Naive B cell (primary cell): ENCODE results near the gene EHD1. TPM values are rescaled to one million over a fixed set of nuclear protein-coding genes. Genes with fewer than 3 reads are reported as not detected.

Source experiments
- ATAC-seq, 2 donors: fragments of 150-1000 bp; cut with Tn5 transposase; 2 replicates each; pipeline ENCODE4 v1.10.0; 2021; ENCODE audit warnings: low read depth in 2 of 2, mild to moderate bottlenecking in 2 of 2, moderate library complexity in 2 of 2
- DNase-seq: peaks from one replicate; pipeline ENCODE4 v3.0.0; 2022
- H3K27ac Mint-ChIP-seq, 6 donors: one replicate each; pipeline ENCODE4 v1.8.0; 2020 to 2022; ENCODE audit warnings: mild to moderate bottlenecking in 6 of 6, mixed read lengths in 6 of 6, moderate library complexity in 5 of 6, inconsistent platforms in 2 of 6
- H3K27me3 Mint-ChIP-seq, 3 donors: one replicate each; pipeline ENCODE4 v1.8.0; 2021 to 2022; ENCODE audit warnings: mixed read lengths in 3 of 3, mild to moderate bottlenecking in 1 of 3
- H3K36me3 Mint-ChIP-seq, 2 donors: one replicate each; pipeline ENCODE4 v1.8.0; 2020 to 2022; ENCODE audit warnings: mixed read lengths in 2 of 2, inconsistent platforms in 1 of 2, mild to moderate bottlenecking in 1 of 2
- H3K4me1 Mint-ChIP-seq, 3 donors: one replicate each; pipeline ENCODE4 v1.8.0; 2020 to 2022; ENCODE audit warnings: mixed read lengths in 3 of 3, inconsistent platforms in 1 of 3, mild to moderate bottlenecking in 1 of 3, moderate library complexity in 1 of 3
- H3K4me3 Mint-ChIP-seq, 8 donors: one replicate each; pipeline ENCODE4 v1.8.0; 2020 to 2022; ENCODE audit warnings: mild to moderate bottlenecking in 8 of 8, mixed read lengths in 8 of 8, moderate library complexity in 8 of 8, inconsistent platforms in 2 of 8
- H3K9me3 Mint-ChIP-seq, 7 donors: one replicate each; pipeline ENCODE4 v1.8.0; 2020 to 2022; ENCODE audit warnings: mixed read lengths in 7 of 7, mild to moderate bottlenecking in 5 of 7, inconsistent platforms in 2 of 7, moderate library complexity in 1 of 7
- polyA plus RNA-seq, 6 donors: library from polyadenylated mRNA; unstranded; fragments of 300-500 nt; fragmentation: Illumina TruSeq; gene quantifications; one replicate each; pipeline ENCODE4 v1.2.3, GENCODE V29; 2021; ENCODE audit warnings: low read depth in 6 of 6

Gene EHD1
- 100 to 1,000 TPM in 2 of 6 donors, 10 to 100 TPM in 4; 65.3 to 119 (median 90.7) TPM for polyA plus RNA-seq

DNA sequence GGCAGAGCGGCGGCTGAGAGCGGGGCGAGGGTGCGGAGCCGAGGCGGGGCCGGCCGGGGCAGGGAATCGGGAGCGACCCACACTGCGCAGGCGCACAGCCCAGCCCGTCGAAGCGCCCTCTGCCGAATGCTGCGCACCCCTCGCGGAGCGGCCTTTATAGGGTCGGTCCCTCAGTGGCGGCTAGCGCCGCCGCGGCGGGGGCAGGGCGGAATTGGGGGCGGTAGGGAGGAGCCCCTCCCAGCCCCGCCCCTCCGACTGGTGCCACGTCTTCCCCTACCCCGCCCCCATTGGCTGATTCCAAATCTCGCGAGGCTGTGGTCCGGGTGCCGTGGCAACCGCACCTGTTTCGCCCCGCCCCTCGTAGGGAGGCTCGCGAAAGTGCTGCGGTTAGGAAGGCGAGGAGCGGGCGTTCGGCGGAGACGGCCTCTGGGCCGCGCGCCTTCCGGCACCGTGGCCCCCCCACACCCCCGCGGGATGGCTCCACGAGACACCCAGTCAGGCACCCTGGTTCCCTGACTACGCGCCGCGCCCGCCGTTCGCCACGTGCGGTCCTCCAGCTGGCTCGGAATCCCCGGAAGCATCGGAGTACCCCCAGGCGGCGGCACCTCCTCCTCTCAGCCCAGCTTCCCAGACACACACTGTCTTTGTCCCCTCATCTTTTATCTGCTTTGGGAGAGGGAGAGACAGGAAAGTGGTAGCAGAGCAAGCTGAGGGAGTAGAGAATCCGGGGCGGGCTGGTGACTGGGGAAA, at the start of gene EHD1:
TSS of gene EHD1 (minus strand) at position 128 of the 750 bp plus-strand sequence. CDS start 157 bp downstream, outside the sequence.
- Mint-ChIP-seq H3K9me3 (no peaks in the 10 kb centered on the region), H3K36me3 (no peaks in the 10 kb centered on the region), H3K4me3 (peak within 1 kb of the TSS; percentile 89 to 99 (median 97)), H3K27me3 (no peaks in the 10 kb centered on the region), H3K4me1 (peaks cover 60 to 63% (median 63%) of the 10 kb centered on the region in 3 donors), H3K27ac (peak within 1 kb of the TSS; percentile 96 to 99 (median 98))
- peak; percentile 100 for DNase-seq
- ATAC-seq: peak; percentile 76 to 80

- no peaks in the 10 kb centered on the region for H3K27me3 Mint-ChIP-seq
- H3K4me3 Mint-ChIP-seq: peak overlapping the region in 6 of 8 donors; percentile 55 to 87 (median 70)
- peaks cover 15 to 27% (median 19%) of the 10 kb centered on the region in 3 donors for H3K4me1 Mint-ChIP-seq
- no peak overlapping the region for H3K27ac Mint-ChIP-seq
- no peaks in the 10 kb centered on the region for H3K9me3 Mint-ChIP-seq
- H3K36me3 Mint-ChIP-seq: peaks cover 7% of the 10 kb centered on the region in 2 donors
- DNase-seq (no peak), ATAC-seq (no peak)
These were observed 48.3 kb upstream of the EHD1 start for GRCh38 chr11:64926689-64927088.

DNA sequence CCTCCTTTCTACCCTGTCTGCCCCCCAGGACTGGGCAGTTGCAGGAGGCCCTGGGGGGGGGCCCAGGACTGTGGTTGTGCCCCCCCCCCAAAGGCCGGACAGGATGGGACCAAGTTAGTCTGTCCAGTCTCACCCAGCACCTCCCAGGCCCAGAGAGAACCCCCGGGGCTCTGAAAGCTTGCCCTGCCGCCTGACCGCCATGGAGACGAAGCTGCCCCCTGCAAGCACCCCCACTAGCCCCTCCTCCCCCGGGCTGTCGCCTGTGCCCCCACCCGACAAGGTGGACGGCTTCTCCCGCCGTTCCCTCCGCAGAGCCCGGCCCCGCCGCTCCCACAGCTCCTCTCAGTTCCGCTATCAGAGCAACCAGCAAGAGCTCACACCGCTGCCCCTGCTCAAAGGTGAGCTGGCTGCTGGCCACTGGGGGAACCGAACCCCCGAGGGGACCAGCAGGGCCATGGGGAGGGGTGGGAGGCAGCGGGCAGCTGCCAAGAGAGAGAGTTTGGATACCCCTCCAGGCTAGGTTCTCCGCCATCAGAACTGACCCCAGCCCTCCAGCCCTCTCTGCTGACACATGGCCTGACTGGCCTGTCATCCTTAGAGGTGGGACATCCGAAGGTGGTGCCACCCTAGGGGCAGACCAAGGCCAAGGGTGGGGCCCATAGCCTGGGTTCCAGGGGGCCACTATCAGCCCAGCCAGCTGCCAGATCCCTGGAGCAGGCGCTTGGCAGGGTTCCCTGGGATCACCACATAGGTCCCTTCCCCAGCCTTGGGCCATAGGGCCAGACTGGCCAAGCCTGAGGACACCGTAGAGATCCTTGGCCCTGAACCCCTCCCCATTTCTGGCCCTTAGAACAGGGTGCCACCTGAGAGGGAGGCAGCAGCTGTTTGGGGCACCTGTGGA, 47.4 kb upstream of the EHD1 start:
- Mint-ChIP-seq H3K27me3 (no peaks in the 10 kb centered on the region), H3K27ac (peak overlapping the region in 3 of 6 donors; percentile 12 to 97 (median 49)), H3K9me3 (no peaks in the 10 kb centered on the region), H3K4me3 (peak overlapping the region; percentile 87 to 100 (median 94)), H3K4me1 (peaks cover 15 to 27% (median 19%) of the 10 kb centered on the region in 3 donors), H3K36me3 (peaks cover 3 to 7% of the 10 kb centered on the region in 2 donors)
- ATAC-seq (no peak), DNase-seq (no peak)

GRCh38 chr11:64924910-64925284, 46.5 kb upstream of the EHD1 start:
- Mint-ChIP-seq H3K27ac (peak overlapping the region; percentile 49 to 100 (median 74)), H3K4me3 (peak overlapping the region; percentile 87 to 100 (median 94)), H3K27me3 (no peaks in the 10 kb centered on the region), H3K36me3 (peaks cover 0 to 7% of the 10 kb centered on the region in 2 donors), H3K4me1 (peaks cover 15 to 27% (median 19%) of the 10 kb centered on the region in 3 donors), H3K9me3 (no peaks in the 10 kb centered on the region)
- ATAC-seq: peak in 1 of 2 donors; percentile 30
- no peak for DNase-seq

- ATAC-seq: peak; percentile 90 to 91
- H3K4me3 Mint-ChIP-seq: peak within 1 kb of the TSS; percentile 87 to 100 (median 96)
These were observed 45.8 kb upstream of the EHD1 start, which contains the start of gene PPP2R5B for GRCh38 chr11:64923944-64924909. TSS of gene PPP2R5B (plus strand) at chr11:64924689. CDS start at chr11:64925735, 1,046 bp downstream.

DNA sequence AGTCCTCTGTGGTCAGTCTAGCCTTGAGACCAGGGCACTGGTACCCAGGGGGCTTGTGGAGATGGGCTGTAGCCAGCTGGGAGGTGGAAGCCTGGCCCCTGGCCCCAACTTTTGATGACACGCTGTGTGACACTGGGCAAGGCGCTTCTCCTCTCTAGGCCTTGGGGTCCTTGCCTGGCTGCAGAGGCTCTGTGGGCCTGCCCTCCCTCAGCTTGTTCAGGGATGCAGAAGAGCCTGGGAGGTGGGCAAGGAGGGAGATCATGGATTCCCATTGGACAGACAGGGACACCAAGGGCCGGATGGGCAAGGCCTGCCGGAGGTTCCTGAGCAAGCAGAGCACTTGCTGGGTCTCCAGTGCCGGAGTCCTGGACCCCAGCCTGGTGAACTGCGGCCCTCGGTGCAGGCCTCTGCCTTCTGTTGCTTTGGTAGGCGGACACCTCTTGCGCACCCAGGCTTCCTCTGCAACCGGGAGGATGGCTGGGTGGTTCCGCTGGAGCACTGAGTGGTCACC, 44.8 kb upstream of the EHD1 start:
- H3K27ac Mint-ChIP-seq: peak overlapping the region in 1 of 6 donors; percentile 98
- peaks cover 15 to 27% (median 19%) of the 10 kb centered on the region in 3 donors for H3K4me1 Mint-ChIP-seq
- DNase-seq (no peak), ATAC-seq (no peak)
- no peaks in the 10 kb centered on the region for H3K27me3 Mint-ChIP-seq
- H3K36me3 Mint-ChIP-seq: peaks cover 0 to 6% of the 10 kb centered on the region in 2 donors
- no peaks in the 10 kb centered on the region for H3K9me3 Mint-ChIP-seq
- peak overlapping the region in 6 of 8 donors; percentile 36 to 99 (median 92) for H3K4me3 Mint-ChIP-seq

More at GRCh38 chr11:64923944-64924909, 45.8 kb upstream of the EHD1 start, which contains the start of gene PPP2R5B:
- Mint-ChIP-seq H3K36me3 (peaks cover 0 to 7% of the 10 kb centered on the region in 2 donors), H3K9me3 (no peaks in the 10 kb centered on the region), H3K27ac (peak within 1 kb of the TSS; percentile 97 to 100 (median 98)), H3K4me1 (peaks cover 15 to 27% (median 19%) of the 10 kb centered on the region in 3 donors), H3K27me3 (no peaks in the 10 kb centered on the region)
- peak; percentile 87 for DNase-seq

- no peak for DNase-seq
- H3K4me3 Mint-ChIP-seq: peak overlapping the region in 2 of 8 donors; percentile 30 to 74
- H3K36me3 Mint-ChIP-seq: no peaks in the 10 kb centered on the region
- no peaks in the 10 kb centered on the region for H3K9me3 Mint-ChIP-seq
- peak overlapping the region in 1 of 6 donors; percentile 78 for H3K27ac Mint-ChIP-seq
- peaks cover 25 to 41% (median 33%) of the 10 kb centered on the region in 3 donors for H3K4me1 Mint-ChIP-seq
- no peaks in the 10 kb centered on the region for H3K27me3 Mint-ChIP-seq
- no peak for ATAC-seq
These were observed 43.0 kb upstream of the EHD1 start for GRCh38 chr11:64921384-64921783.

GRCh38 chr11:64920124-64920523, 41.7 kb upstream of the EHD1 start:
- DNase-seq (no peak), ATAC-seq (no peak)
- no peaks in the 10 kb centered on the region for H3K27me3 Mint-ChIP-seq
- peaks cover 30 to 44% (median 41%) of the 10 kb centered on the region in 3 donors for H3K4me1 Mint-ChIP-seq
- no peaks in the 10 kb centered on the region for H3K36me3 Mint-ChIP-seq
- peak overlapping the region in 1 of 8 donors; percentile 64 for H3K4me3 Mint-ChIP-seq
- no peaks in the 10 kb centered on the region for H3K9me3 Mint-ChIP-seq
- no peak overlapping the region for H3K27ac Mint-ChIP-seq

DNA sequence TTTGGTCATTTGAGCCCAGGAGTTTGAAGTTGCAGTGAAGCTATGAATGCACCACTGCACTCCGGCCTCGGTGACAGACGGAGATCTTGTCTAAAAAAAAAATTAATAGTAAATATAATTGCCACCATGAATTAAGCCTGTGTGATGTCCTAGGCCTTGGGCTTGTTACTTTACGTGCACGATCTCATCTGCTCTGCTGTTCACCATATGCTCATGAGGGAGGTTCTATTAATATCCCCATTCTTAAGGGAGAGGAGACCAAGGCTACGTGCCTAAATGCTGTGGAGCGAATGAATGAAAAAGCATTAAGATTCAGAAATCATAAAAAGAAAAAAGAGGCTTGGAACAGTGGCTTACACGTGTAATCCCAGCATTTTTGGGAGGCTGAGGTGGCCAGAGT, 41.2 kb upstream of the EHD1 start:
- peaks cover 26 to 42% (median 41%) of the 10 kb centered on the region in 3 donors for H3K4me1 Mint-ChIP-seq
- DNase-seq: no peak
- no peak overlapping the region for H3K4me3 Mint-ChIP-seq
- H3K27me3 Mint-ChIP-seq: no peaks in the 10 kb centered on the region
- H3K27ac Mint-ChIP-seq: no peak overlapping the region
- H3K36me3 Mint-ChIP-seq: no peaks in the 10 kb centered on the region
- ATAC-seq: no peak
- H3K9me3 Mint-ChIP-seq: no peaks in the 10 kb centered on the region

- H3K4me1 Mint-ChIP-seq: peaks cover 27 to 31% (median 30%) of the 10 kb centered on the region in 3 donors
- no peak for DNase-seq
- H3K27me3 Mint-ChIP-seq: no peaks in the 10 kb centered on the region
- H3K4me3 Mint-ChIP-seq: peak overlapping the region; percentile 86 to 94 (median 89)
- H3K36me3 Mint-ChIP-seq: peaks cover 0 to 7% of the 10 kb centered on the region in 2 donors
- ATAC-seq: no peak
- H3K9me3 Mint-ChIP-seq: no peaks in the 10 kb centered on the region
- H3K27ac Mint-ChIP-seq: peak overlapping the region in 5 of 6 donors; percentile 58 to 97 (median 89)
These were observed 39.6 kb upstream of the EHD1 start for GRCh38 chr11:64918017-64918416.

DNA sequence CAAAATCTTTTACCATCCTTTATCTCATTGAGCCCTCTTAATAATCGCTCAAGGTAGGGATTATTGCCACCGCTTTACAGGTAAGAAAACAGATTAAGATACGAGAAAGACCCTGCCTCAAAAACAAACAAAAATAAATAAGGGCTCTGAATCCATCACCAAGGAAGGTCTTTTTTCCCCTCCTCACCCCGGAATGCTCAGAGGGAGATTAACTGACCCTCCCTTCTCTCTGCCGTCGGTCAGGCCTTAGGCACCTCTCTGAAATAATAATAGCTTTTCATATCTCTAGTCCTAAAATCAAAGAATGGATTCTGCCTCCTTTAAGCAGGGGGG, 39.2 kb upstream of the EHD1 start:
- Mint-ChIP-seq H3K4me1 (peaks cover 27 to 31% (median 30%) of the 10 kb centered on the region in 3 donors), H3K4me3 (peak overlapping the region; percentile 86 to 94 (median 89)), H3K27me3 (no peaks in the 10 kb centered on the region), H3K27ac (peak overlapping the region; percentile 77 to 97 (median 84)), H3K9me3 (no peaks in the 10 kb centered on the region), H3K36me3 (peaks cover 0 to 9% of the 10 kb centered on the region in 2 donors)
- ATAC-seq (no peak), DNase-seq (no peak)
